ENCODE measurements around the gene NIT1.

DNA sequence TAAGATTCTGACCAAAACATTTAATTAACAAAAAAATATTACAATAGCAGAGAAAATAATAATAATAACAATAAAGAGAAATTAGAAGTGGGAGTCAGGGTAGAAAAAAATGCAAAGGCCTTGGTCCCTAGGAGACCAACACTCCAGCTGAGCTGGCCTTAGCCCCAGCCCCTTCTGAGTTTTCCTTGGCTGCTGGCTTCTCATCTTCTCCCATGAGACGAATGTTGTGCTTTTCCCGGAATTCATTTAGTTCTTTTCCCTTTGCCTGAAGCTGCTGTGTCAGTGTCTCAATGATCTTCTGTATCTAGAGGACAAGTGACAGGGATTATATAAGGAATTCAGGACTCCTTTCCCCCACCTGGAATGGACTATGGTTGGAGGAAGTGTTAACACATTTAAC, 17.3 kb upstream of the NIT1 start:
- TF ChIP-seq, protein P1, sequence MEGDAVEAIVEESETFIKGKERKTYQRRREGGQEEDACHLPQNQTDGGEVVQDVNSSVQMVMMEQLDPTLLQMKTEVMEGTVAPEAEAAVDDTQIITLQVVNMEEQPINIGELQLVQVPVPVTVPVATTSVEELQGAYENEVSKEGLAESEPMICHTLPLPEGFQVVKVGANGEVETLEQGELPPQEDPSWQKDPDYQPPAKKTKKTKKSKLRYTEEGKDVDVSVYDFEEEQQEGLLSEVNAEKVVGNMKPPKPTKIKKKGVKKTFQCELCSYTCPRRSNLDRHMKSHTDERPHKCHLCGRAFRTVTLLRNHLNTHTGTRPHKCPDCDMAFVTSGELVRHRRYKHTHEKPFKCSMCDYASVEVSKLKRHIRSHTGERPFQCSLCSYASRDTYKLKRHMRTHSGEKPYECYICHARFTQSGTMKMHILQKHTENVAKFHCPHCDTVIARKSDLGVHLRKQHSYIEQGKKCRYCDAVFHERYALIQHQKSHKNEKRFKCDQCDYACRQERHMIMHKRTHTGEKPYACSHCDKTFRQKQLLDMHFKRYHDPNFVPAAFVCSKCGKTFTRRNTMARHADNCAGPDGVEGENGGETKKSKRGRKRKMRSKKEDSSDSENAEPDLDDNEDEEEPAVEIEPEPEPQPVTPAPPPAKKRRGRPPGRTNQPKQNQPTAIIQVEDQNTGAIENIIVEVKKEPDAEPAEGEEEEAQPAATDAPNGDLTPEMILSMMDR (IDR thresholded peaks at IDR 0.05; ENCODE audit: poor library complexity), result no peak
- TF ChIP-seq EZH2 (IDR thresholded peaks at IDR 0.05; ENCODE audit: borderline replicate concordance), result no peak
